Fibroblast of villous mesenchyme (primary cell): ENCODE data around the gene SLC26A1. TPM values are rescaled to one million over a fixed set of nuclear protein-coding genes. Genes with fewer than 3 reads are reported as not detected.

Source experiments
- DNase-seq: peaks from one replicate; pipeline ENCODE4 v3.0.0-alpha.2; 2010; ENCODE audit warnings: low read depth
- H3K4me3 ChIP-seq: 2 replicates; pipeline ENCODE4 v1.5.1; 2011; ENCODE audit warnings: low read depth, mild to moderate bottlenecking, low read length
- CTCF ChIP-seq: IDR thresholded peaks from 2 replicates; pipeline ENCODE4 v1.5.1; 2012; ENCODE audit warnings: low read depth, mild to moderate bottlenecking, low read length; ENCODE audit not compliant: insufficient read depth
- total RNA-seq: library from RNA; depleted of rRNA; stranded (reverse); fragments of >200 nt; gene quantifications from 2 replicates; pipeline ENCODE4 v1.2.3, GENCODE V29; 2012

The SLC26A1 gene
- total RNA-seq, 1 donor: under 0.01 TPM

DNA sequence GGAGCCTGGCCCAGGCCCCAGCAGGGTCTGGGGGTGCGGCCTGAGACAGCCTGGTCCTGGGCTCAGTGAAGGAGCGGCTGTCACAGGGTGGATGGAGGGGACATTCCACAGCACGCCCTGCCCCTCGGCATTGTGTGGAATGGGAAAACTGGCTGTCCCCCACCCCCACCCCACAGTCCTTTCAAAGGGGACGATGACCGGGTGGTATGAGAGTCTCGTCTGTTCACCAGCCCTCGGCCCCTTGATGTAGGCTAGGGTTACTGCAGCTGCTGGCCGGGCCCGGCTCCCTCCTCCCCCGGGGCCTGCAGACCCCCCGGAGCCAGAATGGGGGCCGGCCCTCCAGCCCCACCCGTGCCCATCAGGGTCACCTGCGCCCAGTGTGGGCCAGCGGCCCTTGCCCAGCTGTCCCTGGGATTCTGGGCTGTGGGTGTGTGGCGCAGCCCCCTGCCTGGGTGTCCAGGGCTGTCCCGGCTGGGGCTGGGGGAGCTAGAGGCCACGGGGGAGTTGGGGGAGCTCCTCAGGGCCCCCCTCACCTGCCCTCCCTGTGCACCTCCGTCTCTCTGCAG lies 30.0 kb upstream of the SLC26A1 start:
- DNase-seq: no peak
- no peak overlapping the region for H3K4me3 ChIP-seq
- TF ChIP-seq CTCF: no peak

- no peak overlapping the region for H3K4me3 ChIP-seq
- TF ChIP-seq CTCF: no peak
- no peak for DNase-seq
Measured at GRCh38 chr4:1022739-1023066, 29.5 kb upstream of the SLC26A1 start.

DNA sequence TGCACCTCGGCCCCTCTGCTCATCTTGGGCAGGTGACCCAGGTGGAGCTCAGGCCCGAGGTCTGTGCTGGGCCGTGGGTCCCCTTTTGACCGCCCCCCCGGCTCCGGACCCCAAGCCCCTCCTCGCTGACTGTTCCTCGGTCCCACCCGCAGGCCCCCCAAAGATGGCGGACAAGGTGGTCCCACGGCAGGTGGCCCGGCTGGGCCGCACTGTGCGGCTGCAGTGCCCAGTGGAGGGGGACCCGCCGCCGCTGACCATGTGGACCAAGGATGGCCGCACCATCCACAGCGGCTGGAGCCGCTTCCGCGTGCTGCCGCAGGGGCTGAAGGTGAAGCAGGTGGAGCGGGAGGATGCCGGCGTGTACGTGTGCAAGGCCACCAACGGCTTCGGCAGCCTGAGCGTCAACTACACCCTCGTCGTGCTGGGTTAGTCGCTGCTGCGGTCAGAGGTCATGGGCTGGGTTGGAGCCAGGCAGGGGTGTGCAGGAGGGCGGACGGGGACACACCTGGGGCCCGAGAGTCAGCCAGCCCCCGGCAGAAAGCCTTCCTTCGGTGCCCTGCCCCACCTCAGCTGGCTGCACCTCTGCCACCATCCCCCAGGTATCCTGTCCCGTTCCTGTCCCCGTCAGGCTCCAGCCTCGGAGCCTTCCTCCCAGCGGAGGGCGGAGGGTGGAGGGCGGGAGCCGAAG lies 29.0 kb upstream of the SLC26A1 start:
- TF ChIP-seq CTCF: no peak
- no peak for DNase-seq
- no peak overlapping the region for H3K4me3 ChIP-seq

GRCh38 chr4:1021386-1022050 lies 28.3 kb upstream of the SLC26A1 start:
- no peak for DNase-seq
- no peak for TF ChIP-seq CTCF

DNA sequence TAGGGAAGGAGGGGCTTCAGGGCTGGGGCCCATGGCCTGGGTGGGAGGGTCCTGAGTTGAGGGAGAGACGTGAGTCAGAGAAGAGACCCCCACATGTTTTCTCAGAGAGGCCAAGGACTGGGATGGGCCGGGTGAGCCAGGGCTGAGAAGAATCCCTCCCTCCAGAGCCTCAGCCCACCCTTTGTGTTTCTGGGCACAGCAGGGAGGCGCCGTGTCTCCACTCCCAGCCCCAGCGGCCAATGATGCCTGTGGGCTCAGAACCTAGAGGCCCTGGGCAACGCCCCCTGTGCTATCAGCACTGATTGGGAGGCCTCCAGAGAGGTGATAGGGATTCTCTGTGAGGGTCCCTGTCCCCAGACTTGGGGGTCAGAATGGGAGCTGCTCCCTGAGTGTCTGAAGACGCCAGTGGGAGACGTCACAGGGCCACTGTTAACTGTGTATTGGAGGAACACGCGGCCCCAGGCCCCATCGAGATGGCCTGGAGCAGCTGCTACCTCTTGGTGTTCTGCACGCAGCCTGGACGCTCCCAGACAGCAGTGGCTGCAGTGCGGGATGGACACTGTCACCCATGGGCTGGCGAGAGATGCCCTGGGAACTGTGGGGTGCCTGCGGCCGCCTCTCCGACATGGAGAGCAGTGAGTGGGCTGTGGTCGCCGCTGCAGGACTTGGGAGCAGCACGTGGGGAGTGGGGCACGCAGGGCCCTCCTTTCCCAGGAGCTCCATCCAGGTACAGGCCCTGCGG lies 26.7 kb upstream of the SLC26A1 start:
- no peak for TF ChIP-seq CTCF
- H3K4me3 ChIP-seq: no peak overlapping the region
- no peak for DNase-seq

More at GRCh38 chr4:1021386-1022050, 28.3 kb upstream of the SLC26A1 start:
- H3K4me3 ChIP-seq: no peak overlapping the region

- no peak for TF ChIP-seq CTCF
- H3K4me3 ChIP-seq: no peak overlapping the region
- no peak for DNase-seq
Measured at GRCh38 chr4:1019320-1019719, 26.1 kb upstream of the SLC26A1 start.
